Left colon (tissue), 2 donors: ENCODE data around the gene KRT73. TPM values are rescaled to one million over a fixed set of nuclear protein-coding genes. Genes with fewer than 3 reads are reported as not detected.
A peak's percentile ranks its signal among the peaks of the same experiment; 100 is the strongest.
"Not testable (repeated sequence)": the region's sequence is repeated elsewhere in the genome, so short reads cannot be mapped to it uniquely, and the experiment has no call there.

ENCODE experiments used
- ATAC-seq: fragments of 200-7000 bp; cut with Tn5 transposase; one replicate; pipeline ENCODE4 v1.9.1; 2020; ENCODE audit warnings: mild to moderate bottlenecking, moderate library complexity
- DNase-seq, 2 donors: peaks; one replicate each; pipeline ENCODE4 v3.0.0-alpha.2; 2020
- intact Hi-C, 2 donors: fragments of 100-400 bp; cut with DNase I in 1 of 2; cut with micrococcal nuclease in 1 of 2; formaldehyde crosslinking; loops; one replicate each; pipeline versions ENCODE4 v1.11.2 to v1.14.0; 2022; cut with DNase I, micrococcal nuclease
- total RNA-seq, 2 donors: library from RNA; stranded (reverse); fragmentation: NEBNext Ultra II Directional; extraction: Animal tissue kit (Norgen Biotek cat#: 25700); gene quantifications; one replicate each; pipeline ENCODE4 v1.2.1, GENCODE V29; 2021
- donor health status: DM: no; HTN: no; CAD: no.
- donor health status: DM: yes; HTN: yes; CAD: no.

Gene KRT73
- total RNA-seq, 2 donors from 2014 or later = not detected

GRCh38 chr12:52607314-52607713 lies 11.0 kb downstream of the KRT73 start:
- DNase-seq = no peak
- intact Hi-C loops = no loop called here
- no peak for ATAC-seq

GRCh38 chr12:52606581-52607218 lies 11.7 kb downstream of the KRT73 start:
- intact Hi-C loops = no loop called here
- DNase-seq = no peak
- no peak for ATAC-seq

- intact Hi-C loops = no loop called here
- DNase-seq = no peak
- ATAC-seq = no peak
Observed at GRCh38 chr12:52606096-52606495, 12.3 kb downstream of the KRT73 start.

- DNase-seq (no peak), ATAC-seq (no peak)
- intact Hi-C loops = no loop called here
Observed at GRCh38 chr12:52605542-52605941, 12.8 kb downstream of the KRT73 start.

GRCh38 chr12:52604859-52605258 lies 13.5 kb downstream of the KRT73 start:
- intact Hi-C loops = no loop called here
- ATAC-seq = no peak
- DNase-seq = no peak

- DNase-seq (no peak), ATAC-seq (no peak)
- intact Hi-C loops = no loop called here
Observed at GRCh38 chr12:52603314-52603713, 15.0 kb downstream of the KRT73 start.

- intact Hi-C loops = no loop called here
- DNase-seq = no peak
- no peak for ATAC-seq
Observed at GRCh38 chr12:52602552-52602951, 15.8 kb downstream of the KRT73 start.

- intact Hi-C loops = no loop called here
- no peak for DNase-seq
- no peak for ATAC-seq
Observed at GRCh38 chr12:52601671-52602070, 16.7 kb downstream of the KRT73 start.

GRCh38 chr12:52600941-52601481 lies 17.3 kb downstream of the KRT73 start, which contains the start of gene KRT72:
Gene KRT72, minus strand, starts transcription at chr12:52601463. Its CDS starts 11 bp downstream, at chr12:52601452.
- intact Hi-C loops = no loop called here
- ATAC-seq (no peak), DNase-seq (no peak)

GRCh38 chr12:52600475-52600874 lies 17.9 kb downstream of the KRT73 start:
- no peak for ATAC-seq
- intact Hi-C loops = no loop called here
- DNase-seq = no peak

- no peak for ATAC-seq
Observed at GRCh38 chr12:52600071-52600470, 18.3 kb downstream of the KRT73 start.

GRCh38 chr12:52598966-52599365 lies 19.4 kb downstream of the KRT73 start:
- DNase-seq (no peak), ATAC-seq (no peak)
- intact Hi-C loops = no loop called here

More at GRCh38 chr12:52600071-52600470, 18.3 kb downstream of the KRT73 start:
- intact Hi-C loops = no loop called here
- DNase-seq = no peak

- DNase-seq, intact Hi-C loops, ATAC-seq: not testable (repeated sequence)
Observed at GRCh38 chr12:52594237-52594636, 24.1 kb downstream of the KRT73 start.

GRCh38 chr12:52591521-52591920 lies 26.8 kb downstream of the KRT73 start:
- no peak for ATAC-seq
- DNase-seq = no peak
- intact Hi-C loops = no loop called here

- intact Hi-C loops = no loop called here
- ATAC-seq = no peak
- DNase-seq = no peak
Observed at GRCh38 chr12:52590021-52590420, 28.3 kb downstream of the KRT73 start.

- DNase-seq = no peak
- no peak for ATAC-seq
- intact Hi-C loops = loop anchor here (10.0 kb wide), 2 partner anchors 297 to 397 kb away; no protein-coding TSS in a partner anchor
Observed at GRCh38 chr12:52587563-52587962, 30.8 kb downstream of the KRT73 start.

GRCh38 chr12:52585946-52586345 lies 32.4 kb downstream of the KRT73 start:
- intact Hi-C loops = loop anchor here (10.0 kb wide), 2 partner anchors 299 to 399 kb away; no protein-coding TSS in a partner anchor
- no peak for DNase-seq
- no peak for ATAC-seq

GRCh38 chr12:52585066-52585465 lies 33.3 kb downstream of the KRT73 start:
- intact Hi-C loops = loop anchor here (10.0 kb wide), 2 partner anchors 300 to 400 kb away; no protein-coding TSS in a partner anchor
- DNase-seq (no peak), ATAC-seq (no peak)

- DNase-seq (no peak), ATAC-seq (no peak)
- intact Hi-C loops = loop anchor here (5.0 to 10.0 kb wide), 3 partner anchors 293 to 401 kb away; no protein-coding TSS in a partner anchor
Observed at GRCh38 chr12:52584156-52584682, 34.1 kb downstream of the KRT73 start.

- DNase-seq (peak in 1 of 2 donors; percentile 64), ATAC-seq (peak; percentile 97)
- intact Hi-C loops = loop anchor here (5.0 to 10.0 kb wide), 3 partner anchors 294 to 402 kb away; no protein-coding TSS in a partner anchor
Observed at GRCh38 chr12:52582971-52583456, 35.3 kb downstream of the KRT73 start.
